SH-SY5Y (cell line): Measurements from ENCODE around the gene NAA30.

ENCODE experiments used
- GATA2 ChIP-seq: IDR thresholded peaks from 2 replicates; pipeline ENCODE4 v1.6.1; 2011; ENCODE audit warnings: mild to moderate bottlenecking, low read depth, low read length
- GATA3 ChIP-seq: IDR thresholded peaks from 2 replicates; pipeline ENCODE4 v1.6.1; 2011; ENCODE audit warnings: low read depth, mild to moderate bottlenecking, low read length, moderate library complexity

GRCh38 chr14:57413849-57414248 lies 23.5 kb downstream of the NAA30 start:
- no peak for TF ChIP-seq GATA2
- no peak for TF ChIP-seq GATA3
